GM21360 (cell line): Measurements from ENCODE around the gene PFDN5.
A peak's percentile ranks its signal among the peaks of the same experiment; 100 is the strongest.

ENCODE experiments used
- ATAC-seq: cut with Tn5 transposase; IDR thresholded peaks from one replicate; pipeline ENCODE4 v1.9.1; 2021; ENCODE audit warnings: mild to moderate bottlenecking, moderate library complexity; ENCODE audit not compliant: unreplicated experiment

The PFDN5 gene

GRCh38 chr12:53295070-53295890 lies at the start of gene PFDN5:
TSS of gene PFDN5 (plus strand) at chr12:53295542. CDS start at chr12:53295568, 26 bp downstream.
- peak; percentile 71 for ATAC-seq

DNA sequence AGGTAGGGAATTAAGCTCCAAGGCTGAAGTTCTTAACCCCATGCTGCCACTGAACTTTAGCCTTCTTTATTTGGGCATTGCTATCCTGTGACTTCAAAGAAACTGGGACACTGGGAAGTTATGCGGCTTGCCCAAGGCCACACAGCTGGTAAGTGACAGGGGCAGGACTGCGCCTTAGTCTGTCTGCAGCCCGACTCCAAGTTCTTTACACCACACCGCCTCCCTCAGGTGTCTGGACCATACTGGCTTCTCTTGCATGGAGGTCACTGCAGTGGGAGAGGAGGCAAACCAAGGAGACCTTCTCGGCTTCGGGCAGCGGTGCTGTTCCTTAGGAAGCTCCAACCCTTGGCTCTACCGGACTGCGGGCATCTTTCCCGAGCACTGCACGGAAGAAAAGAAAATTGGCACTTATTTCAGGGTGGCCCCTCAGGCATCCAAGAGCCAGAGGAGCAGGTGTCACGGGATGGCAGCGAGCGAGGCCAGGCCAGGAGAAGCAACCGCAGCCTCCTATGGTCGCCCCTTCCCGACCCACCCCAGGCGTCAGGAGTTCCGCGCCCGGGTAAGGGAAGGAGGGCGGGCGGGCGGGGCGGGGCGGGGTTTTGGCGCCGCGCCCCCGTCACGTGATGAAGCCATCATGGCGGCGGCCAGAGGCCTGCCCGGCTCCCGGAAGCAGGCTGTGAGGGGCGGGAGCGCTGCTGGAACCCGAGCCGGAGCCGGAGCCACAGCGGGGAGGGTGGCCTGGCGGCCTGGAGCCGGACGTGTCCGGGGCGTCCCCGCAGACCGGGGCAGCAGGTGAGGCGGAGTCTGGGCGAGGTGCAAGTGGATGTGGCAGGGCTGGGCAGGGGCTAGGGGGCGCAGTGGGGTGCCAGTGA lies 43.6 kb upstream of the PFDN5 start:
- ATAC-seq, result peak; percentile 64

- no peak for ATAC-seq
Observed at GRCh38 chr12:53252349-53252916, 42.9 kb upstream of the PFDN5 start.

GRCh38 chr12:53253298-53253697 lies 42.0 kb upstream of the PFDN5 start:
- ATAC-seq, result no peak

DNA sequence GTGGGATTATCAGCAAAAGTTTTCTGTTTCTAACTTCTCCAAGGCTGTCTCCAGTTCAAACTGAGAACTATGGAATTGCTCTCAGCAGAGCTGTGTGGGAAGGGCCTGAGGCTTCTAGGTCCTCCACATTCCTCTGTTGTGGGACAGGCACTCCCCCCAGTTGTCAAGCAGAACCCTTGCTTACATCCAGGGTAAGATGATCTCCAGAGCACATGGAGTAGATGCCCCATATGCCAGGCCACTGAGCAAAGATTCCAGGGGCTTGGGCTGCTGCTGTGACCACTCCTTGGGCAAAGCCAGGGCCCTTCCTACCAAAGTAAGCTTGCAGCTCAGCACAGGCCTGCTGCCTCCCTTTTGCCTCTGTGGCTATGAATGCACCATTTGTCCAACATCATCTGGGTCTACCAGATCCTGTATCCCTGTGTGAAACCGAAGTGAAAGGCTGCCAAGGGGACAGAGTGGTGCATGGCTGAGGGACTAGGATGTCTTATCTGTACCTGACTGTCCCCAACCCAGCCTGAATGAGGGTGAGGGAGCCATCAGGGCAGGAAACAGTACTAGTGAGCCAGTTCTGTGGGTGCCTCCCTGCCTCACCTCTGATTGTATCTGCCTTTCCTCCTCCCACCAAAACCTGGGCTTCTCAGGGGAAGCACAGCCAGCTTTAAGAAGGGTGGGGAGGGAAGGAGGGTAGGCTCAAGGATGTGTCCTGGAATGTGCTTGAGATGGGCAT lies 40.4 kb upstream of the PFDN5 start:
- no peak for ATAC-seq

DNA sequence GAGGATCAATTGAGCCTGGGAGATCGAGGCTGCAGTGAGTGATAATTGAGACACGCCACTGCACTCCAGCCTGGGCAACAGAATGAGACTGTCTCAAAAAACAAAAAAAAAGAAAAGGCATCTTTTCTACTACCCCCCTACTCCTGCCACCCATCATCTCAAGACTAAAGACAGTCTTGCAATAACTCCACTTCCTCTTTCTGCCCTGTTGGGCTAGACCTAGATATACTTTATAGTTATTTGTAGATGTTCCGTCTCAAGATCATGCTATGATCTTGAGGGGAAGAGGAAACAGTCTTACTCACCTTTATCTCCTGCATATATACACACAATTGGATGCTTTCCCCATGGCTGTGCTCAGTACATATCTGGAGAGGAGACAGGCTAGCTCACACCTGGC lies 39.3 kb upstream of the PFDN5 start:
- ATAC-seq, result no peak

DNA sequence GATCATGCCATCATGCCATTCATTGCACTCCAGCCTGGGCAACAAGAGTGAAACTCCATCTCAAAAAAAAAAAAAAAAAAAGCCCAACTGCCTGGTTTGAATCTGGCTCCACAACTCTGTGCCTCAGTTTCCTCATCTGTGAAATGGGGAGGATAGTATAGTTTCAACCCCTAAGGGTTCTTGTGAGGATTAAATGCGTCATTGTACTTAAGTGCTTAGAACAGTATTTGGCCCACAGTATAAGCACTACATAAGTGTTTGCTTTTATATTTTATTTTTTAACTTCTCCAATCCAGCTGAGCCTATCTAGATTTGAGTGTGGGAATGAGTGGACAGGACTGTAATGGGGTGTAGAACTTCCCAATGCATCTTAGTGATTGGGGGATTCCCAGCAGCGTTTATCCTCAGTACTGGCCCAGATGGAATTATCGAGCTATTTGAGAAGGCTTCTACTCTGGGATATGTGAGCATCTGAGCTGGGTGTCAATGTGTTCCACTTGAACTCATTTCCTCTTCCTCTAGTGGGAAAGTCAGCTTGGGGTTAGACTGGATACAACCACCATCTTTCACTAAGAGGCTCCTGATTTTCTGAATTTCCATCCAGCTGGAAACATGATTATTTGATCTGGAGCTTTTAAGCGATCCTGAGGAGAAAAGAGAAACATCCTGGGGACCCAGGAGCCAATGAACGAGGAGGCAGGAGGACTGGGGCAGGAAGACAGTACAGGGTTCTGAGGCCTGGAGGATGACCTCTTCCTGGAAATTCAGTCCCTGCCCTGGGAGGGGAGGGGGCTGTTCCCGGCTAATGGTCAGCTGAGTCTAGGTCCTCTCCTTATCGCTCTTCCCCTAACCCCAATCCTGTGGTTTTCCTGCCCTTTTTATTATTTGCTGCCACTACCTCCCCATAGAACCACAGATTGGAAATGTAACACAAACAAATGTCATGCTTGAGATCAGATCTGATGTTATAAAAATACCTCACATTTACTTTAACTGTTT lies 36.5 kb upstream of the PFDN5 start:
- no peak for ATAC-seq

DNA sequence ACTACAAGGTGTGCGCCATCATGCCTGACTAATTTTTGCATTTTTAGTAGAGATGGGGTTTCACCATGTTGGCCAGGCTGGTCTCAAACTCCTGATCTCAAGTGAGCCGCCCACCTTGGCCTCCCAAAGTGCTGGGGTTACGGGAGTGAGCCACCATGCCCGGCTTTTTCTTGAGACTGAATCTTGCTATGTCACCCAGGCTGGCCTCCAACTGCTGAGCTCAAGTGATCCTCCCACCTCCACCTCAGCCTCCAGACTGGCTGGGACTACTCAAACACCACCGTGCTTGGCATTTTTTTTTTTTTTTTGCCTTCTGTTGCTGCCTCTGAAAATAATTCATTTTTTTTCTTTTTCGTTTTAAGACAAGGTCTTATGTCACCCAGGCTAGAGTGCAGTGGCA lies 35.5 kb upstream of the PFDN5 start:
- no peak for ATAC-seq

DNA sequence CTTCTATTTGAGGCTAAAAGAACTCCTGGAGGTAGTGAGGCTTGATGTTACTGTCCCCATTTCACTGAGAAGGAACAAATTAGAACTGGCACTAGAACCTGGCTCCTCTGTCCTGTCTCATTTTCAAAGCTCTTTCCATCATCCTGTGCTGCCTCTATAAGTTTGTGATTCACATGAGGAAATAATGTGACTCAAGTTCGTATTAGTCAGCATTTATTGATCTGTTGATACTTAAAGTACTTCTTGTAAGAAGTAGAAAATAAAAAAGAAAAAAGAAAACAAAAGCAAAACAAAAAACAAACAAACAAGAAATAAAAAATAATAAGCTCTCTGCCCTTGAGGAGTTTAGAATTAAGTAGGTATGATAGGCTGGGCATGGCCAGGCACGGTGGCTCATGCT lies 29.6 kb upstream of the PFDN5 start:
- no peak for ATAC-seq

GRCh38 chr12:53267306-53267998 lies 27.9 kb upstream of the PFDN5 start:
- ATAC-seq, result no peak

DNA sequence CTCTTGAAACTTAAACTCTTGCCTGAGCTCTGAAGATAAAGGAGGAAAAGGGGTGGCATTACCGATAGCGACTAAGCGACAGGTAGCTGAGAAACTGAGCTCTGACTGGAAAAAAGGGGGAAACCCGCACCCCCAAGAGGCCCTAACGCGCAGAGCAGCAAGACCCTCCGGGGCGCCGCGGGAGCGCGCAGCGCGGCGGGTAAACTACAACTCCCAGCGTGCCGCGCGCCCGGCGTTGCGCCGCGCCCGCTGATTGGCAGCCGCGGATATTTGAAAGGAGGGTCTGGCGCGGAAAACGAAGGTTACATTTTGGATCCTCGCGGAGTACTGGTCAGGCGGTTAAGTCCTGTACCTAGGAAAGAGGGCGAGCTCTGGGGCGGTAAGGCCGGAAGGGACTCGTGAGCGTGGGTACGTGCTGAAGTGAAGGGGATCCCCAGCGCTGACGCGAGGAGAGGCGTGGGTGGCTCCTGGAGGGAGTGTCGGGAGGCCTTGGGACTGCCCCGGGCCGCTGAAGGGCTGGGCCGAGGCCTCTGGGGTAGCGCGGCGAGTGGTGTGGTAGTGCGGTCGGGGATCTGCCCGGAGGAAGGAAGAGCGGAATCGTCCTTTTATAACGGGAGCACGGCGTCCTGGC lies 27.2 kb upstream of the PFDN5 start, which contains the start of gene ESPL1:
Gene ESPL1 (plus strand): TSS at position 301 of the 631 bp plus-strand sequence. CDS start 468 bp downstream, outside the sequence.
- ATAC-seq, result peak; percentile 70

GRCh38 chr12:53268630-53269562 lies 26.4 kb upstream of the PFDN5 start:
- ATAC-seq, result no peak

- ATAC-seq, result no peak
Observed at GRCh38 chr12:53274445-53274844, 20.9 kb upstream of the PFDN5 start.

DNA sequence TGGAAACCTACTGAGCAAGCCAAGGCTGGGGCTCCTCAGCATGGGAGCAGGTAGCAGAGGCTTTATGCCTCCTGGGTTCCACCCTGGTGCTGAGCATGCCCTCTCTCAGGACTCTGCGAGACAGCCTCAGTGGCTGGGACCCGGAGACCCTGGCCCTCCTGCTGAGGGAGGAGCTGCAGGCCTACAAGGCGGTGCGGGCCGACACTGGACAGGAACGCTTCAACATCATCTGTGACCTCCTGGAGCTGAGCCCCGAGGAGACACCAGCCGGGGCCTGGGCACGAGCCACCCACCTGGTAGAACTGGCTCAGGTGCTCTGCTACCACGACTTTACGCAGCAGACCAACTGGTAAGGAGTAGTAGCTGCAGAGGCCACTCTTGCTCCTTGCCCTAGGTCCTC lies 18.8 kb upstream of the PFDN5 start:
- ATAC-seq, result no peak

- no peak for ATAC-seq
Observed at GRCh38 chr12:53277981-53278380, 17.4 kb upstream of the PFDN5 start.

GRCh38 chr12:53279283-53279869 lies 16.0 kb upstream of the PFDN5 start:
- ATAC-seq, result no peak

DNA sequence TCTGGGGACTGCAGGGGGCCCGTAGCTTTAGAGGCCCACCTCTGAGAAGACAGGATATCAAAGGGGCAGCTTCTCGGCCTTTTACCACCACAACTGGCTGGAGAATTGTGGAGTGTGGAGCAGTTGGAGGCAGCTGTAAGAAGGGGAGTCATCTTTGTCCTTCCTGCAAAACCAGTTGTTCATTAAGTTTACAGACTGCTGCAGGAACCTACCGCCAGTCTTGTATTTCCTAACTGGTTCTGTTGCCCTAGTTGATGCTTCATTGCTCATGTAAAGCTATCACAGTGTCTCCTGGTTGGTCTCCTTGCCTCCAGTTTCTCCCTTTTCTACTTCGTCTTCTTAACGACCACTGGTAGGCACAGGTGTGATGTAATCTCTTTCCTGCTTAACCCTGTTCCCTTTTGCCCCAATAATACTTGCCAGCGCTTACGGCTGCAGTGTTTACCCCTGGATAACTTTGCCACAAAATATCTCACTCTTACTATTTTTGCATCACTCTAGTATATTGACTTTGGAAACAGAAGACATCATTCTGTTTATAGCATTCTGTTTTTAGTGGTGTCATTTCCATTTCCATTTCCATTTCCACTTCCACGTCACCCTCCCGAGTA lies 15.3 kb upstream of the PFDN5 start:
- ATAC-seq, result no peak
